GM18505 (cell line): ENCODE data around the gene ILDR1.
A peak's percentile ranks its signal among the peaks of the same experiment; 100 is the strongest.

Source experiments
- ATAC-seq: cut with Tn5 transposase; IDR thresholded peaks from one replicate; pipeline ENCODE4 v1.9.1; 2021; ENCODE audit not compliant: unreplicated experiment
- POLR2A ChIP-seq: IDR thresholded peaks from 4 replicates; pipeline ENCODE4 v1.6.1; 2011; ENCODE audit warnings: borderline replicate concordance; ENCODE audit not compliant: insufficient read depth, insufficient read length; ENCODE audit errors: extremely low read depth

Gene ILDR1

GRCh38 chr3:122008166-122008565 is 13.9 kb downstream of the ILDR1 start:
- no peak for TF ChIP-seq POLR2A
- ATAC-seq, result no peak

GRCh38 chr3:122006267-122006666 is 15.8 kb downstream of the ILDR1 start:
- ATAC-seq, result no peak
- no peak for TF ChIP-seq POLR2A

GRCh38 chr3:122004991-122005565 is 17.0 kb downstream of the ILDR1 start:
- ATAC-seq, result peak; percentile 42
- TF ChIP-seq POLR2A, result peak; percentile 28

GRCh38 chr3:122004107-122004506 is 17.9 kb downstream of the ILDR1 start:
- no peak for TF ChIP-seq POLR2A
- no peak for ATAC-seq

- TF ChIP-seq POLR2A, result no peak
- no peak for ATAC-seq
Measured at GRCh38 chr3:122003606-122004005, 18.4 kb downstream of the ILDR1 start.

GRCh38 chr3:122003112-122003511 is 18.9 kb downstream of the ILDR1 start:
- ATAC-seq, result no peak
- no peak for TF ChIP-seq POLR2A

GRCh38 chr3:122002611-122003010 is 19.4 kb downstream of the ILDR1 start:
- ATAC-seq, result no peak
- no peak for TF ChIP-seq POLR2A

GRCh38 chr3:122001892-122002291 is 20.2 kb downstream of the ILDR1 start:
- no peak for ATAC-seq
- TF ChIP-seq POLR2A, result no peak

GRCh38 chr3:122000936-122001605 is 21.0 kb downstream of the ILDR1 start:
- no peak for ATAC-seq
- TF ChIP-seq POLR2A, result no peak

GRCh38 chr3:121999931-122000330 is 22.1 kb downstream of the ILDR1 start:
- ATAC-seq, result no peak
- TF ChIP-seq POLR2A, result no peak

- ATAC-seq, result no peak
- TF ChIP-seq POLR2A, result no peak
Measured at GRCh38 chr3:121998611-121999473, 23.2 kb downstream of the ILDR1 start.

GRCh38 chr3:121998030-121998580 is 23.9 kb downstream of the ILDR1 start:
- ATAC-seq, result no peak
- no peak for TF ChIP-seq POLR2A

GRCh38 chr3:121997372-121997771 is 24.7 kb downstream of the ILDR1 start:
- no peak for TF ChIP-seq POLR2A
- no peak for ATAC-seq
